HCEC 1CT (cell line): ENCODE measurements around the gene C1RL.
"Not testable (repeated sequence)": the region's sequence is repeated elsewhere in the genome, so short reads cannot be mapped to it uniquely, and the experiment has no call there.

Experiments used
- DNase-seq: peaks from one replicate; pipeline ENCODE4 v3.0.0-alpha.2; 2017

Gene C1RL

DNA sequence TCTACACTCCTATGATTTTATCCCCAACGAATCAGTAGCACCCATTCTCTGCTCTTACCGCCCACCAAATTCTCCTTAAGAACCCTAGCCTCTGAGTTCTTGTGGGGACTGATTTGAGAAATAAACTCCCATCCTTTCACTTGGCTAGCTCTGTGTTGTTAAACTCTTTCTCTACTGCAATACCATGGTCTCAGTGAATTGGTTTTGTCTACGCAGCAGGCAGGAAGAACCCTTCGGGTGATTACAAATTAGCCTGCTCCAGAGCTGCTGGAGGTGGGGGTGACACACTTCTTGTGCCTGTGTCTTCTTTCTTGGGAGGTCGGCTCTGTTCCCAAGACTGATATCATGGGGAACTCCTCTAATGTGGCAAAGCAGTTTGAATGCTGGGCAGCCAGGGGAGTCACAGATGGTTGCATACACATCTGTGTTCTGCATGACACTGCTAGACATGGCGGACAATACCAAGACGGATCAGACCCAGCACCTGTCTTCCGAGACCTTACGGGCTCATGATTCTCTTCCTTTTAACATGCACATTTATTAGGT is 50.1 kb downstream of the C1RL start:
- DNase-seq, result no peak

DNA sequence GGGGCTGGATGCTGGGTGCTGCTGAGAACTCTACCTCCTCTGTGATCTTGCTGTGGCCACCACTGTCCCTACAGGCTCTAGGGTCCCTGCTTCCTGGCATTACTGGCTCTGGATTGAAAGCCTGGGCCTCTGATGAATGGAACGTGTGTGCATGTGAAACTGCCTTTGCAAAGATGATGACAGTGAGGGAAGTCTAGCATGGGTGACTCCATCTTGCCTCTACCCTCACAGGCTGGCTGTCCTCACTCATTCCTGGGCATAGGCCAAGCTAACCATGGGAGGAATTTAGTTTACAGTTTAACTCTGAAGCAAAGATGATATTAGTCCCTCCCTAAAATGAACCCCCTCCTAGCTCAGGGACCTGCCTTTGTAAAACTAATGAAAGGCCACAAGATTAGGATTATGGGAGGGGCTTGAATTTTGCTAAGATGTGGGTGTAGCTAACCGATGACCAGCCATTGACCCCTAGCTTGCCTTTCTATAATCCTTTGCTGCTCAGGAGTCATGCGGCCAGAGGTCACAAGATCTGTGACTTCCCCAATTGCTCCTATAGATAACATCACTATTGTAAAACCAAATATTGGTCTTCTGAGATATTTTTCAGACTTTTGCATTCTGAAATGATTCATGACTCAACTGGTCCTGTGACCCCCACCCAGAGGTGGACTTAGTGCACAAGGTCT is 50.7 kb downstream of the C1RL start:
- DNase-seq, result no peak

DNA sequence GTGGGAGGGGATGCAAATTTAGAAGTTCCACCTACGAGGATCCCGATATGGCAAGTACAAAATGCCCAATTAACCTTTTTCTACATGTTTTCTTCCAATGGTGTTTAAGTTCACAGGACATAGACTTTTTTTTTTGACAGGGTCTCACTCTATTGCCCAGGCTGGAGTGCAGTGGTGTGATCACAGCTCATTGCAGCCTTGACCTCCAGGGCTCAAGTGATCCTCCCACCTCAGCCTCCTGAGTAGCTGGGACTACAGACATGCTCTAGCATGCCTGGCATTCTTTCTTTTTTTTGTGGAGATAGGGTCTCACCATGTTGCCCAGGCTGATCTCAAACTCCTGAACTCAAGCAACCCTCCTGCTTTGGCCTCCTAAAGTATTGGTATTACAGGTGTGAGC is 53.3 kb downstream of the C1RL start:
- DNase-seq, result not testable (repeated sequence)

DNA sequence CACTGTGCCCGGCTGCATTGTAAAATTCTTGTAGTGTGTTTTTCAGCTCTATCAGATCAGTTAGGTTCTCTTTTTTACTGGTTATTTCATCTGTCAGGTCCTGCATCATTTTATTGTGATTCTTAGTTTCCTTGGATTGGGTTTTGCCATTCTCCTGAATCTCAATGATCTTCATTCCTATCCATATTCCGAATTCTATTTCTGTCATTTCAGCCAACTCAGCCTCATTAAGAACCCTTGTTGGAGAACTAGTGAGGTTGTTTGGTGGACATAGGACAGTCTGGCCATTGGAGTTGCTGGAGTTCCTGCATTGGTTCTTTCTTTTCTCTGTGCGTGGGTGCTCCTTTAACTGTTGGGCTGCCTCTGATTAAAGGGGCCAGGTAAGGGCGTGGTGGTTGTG is 54.1 kb downstream of the C1RL start:
- DNase-seq, result no peak

DNA sequence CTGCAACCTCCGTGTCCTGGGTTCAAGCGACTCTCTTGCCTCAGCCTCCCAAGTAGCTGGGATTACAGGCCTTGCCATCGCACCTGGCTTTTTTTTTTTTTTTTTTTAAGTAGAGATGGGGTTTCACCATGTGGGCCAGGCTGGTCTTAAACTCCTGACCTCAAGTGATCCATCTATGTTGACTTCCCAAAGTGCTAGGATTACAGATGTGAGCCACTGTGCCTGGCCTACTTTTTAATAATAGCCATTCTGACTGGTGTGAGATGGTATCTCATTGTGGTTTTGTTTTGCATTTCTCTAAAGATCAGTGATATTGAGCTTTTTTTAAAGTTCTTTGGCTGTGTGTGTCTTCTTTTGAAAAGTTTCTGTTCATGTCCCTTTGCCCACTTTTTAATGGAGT is 59.0 kb downstream of the C1RL start:
- DNase-seq, result not testable (repeated sequence)

DNA sequence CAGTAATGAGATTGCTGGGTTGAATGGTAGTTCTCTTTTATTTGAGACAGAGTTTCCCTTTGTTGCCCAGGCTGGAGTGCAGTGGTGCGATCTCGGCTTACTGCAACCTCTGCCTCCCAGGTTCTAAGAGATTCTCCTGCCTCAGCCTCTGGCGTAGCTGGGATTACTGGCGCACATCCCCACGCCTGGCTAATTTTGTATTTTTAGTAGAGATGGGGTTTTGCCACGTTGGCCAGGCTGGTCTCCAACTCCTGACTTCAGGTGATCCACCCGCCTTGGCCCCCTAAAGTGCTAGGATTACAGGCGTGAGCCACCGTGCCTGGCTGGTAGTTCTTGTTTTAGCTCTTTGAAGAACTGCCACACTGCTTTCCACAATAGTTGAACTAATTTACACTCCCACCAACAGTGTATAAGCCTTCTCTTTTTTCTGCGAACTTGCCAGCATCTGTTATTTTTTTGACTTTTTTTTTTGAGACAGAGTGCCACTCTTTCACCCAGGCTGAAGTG is 59.5 kb downstream of the C1RL start:
- DNase-seq, result not testable (repeated sequence)

DNA sequence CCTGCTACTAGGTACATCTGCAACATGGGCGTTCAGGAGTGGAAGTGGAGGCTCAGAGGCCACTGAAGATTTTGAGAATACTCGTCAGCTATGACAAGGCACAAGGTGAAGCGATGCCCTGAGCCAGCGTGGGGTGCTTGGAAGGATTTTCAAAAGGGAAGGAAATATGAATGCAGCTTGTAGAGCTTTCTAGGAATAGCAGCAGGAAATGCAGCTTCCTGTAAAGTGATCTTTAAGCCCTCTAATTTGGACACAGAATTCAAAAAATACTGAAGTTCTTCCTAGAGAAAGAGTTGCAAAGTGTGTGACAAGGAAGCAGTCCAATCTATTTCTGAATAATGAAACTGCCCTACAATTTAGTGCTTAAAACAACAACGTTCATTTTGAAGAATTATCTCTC is 61.7 kb downstream of the C1RL start:
- DNase-seq, result no peak

DNA sequence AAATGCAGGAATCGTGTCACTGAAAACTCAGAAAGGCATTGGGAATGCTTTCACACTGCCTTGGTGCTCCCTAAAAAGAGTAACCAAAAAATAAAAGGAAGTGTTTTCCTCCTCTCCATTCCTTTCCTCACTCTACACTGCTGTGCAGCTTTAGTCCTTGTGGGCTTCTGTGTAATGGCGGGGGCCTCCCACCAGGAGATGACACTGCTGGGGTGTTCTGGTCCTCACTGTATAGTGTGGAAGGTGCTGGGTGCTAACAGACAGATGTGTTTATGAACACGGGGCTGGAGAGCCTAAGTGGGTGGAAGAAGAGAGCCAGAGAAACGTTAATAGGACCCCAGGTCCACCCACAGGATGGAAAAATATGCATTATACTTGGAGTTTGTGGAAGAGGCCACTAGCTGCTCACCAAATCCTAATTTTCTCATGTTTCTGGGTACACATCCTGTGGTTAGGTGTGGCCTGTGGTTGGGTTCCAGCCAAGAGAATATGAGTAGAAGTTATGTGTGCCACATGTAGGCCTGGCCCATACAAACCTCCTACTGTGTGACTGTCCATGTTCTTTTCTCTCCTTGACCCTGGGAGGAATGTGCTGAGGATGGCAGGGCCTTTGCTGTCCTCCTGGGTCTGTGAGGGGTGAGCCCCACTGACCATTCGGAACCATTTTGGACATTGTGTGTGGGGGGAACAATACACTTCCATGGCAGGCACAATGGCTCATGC is 62.5 kb downstream of the C1RL start:
- no peak for DNase-seq

DNA sequence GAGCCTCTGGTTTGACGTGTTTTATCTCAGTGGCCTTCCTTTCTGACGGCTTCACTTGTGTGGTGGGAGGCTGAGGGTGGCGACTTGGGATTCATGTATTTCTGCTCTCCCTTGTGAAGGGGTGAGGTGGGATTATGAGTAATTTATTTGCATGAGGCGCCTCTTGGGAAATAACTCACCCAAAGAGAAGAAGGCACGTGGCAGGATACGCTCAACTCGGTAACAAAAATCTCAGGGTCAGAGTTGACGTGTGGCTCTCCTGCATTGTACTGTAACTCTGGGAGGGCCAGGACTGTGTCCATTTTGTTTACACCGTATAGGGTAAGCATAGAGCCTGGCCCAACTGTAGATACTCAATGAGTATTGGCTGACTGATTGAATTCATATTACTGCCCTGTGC is 63.1 kb downstream of the C1RL start:
- DNase-seq, result no peak
